Measurements from ENCODE around the gene PLCG1. TPM values are rescaled to one million over a fixed set of nuclear protein-coding genes. Genes with fewer than 3 reads are reported as not detected.

Gene PLCG1
- polyA plus RNA-seq (2013, experiment 1 of 2) = 158 TPM
- 125 TPM for polyA plus RNA-seq (2013, experiment 2 of 2)

DNA sequence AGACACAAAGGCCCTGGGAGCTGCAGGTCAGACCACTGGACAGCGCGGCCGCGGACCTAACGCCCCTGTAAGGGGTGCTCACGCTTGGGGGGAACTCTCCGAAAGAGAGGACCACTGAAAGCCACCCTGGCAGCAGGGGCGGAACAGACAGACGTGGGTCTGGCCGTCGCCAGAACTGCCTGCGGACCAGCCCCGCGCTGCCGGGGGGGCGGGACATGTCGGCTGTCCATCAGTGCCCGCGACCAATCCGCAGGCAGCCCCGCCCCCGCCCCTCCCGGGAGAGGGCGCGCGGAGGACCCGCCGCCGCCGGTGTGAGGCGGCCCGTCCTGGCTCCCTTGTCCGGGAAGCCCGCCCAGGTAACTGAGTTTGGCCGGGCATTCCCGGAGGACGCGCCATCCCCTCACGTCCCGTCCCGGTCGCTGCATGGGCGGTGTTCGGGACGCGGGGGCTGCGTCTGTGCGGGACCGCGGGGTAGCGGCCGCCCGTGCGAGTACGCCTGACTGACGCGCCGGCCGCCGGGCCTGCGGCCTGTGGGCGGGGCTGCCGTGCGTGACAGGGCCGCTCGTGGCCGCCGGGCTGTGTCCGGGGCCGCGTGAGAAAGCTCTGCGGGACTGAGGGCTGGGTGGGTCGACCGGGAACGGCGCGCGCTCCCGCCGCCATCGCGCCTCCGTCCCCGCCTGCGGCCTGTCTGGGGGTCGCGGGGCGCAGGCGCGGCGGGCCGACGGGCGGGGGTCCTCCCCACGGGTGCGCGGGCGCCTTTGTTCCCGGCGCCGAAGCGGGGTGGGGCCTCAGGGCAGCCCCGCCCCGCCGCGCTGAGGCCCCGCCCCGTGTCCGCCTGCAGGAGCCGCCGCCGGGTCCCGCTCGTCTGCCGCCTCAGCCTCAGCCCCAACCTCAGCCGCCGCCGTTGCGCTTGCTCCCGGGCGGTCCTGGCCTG, at the start of gene PLCG1:
TSS of gene PLCG1 (plus strand) at position 864 of the 934 bp plus-strand sequence. CDS start 99 bp downstream, outside the sequence.
- peak within 1 kb of the TSS; percentile 96 for H3K27ac ChIP-seq (ENCODE audit: low read depth, low read length, severe bottlenecking)
- peak within 1 kb of the TSS; percentile 81 for H3K4me3 ChIP-seq (ENCODE audit: extremely low read depth, insufficient read depth, low read length, poor library complexity, severe bottlenecking)
- H3K36me3 ChIP-seq (ENCODE audit: control insufficient read depth, insufficient read depth, low read length) = peaks cover 23% of the 10 kb centered on the region
- H3K9me3 ChIP-seq (ENCODE audit: control insufficient read depth, low read length) = no peaks in the 10 kb centered on the region
- H3K4me1 ChIP-seq (ENCODE audit: control insufficient read depth, insufficient read depth, low read length, poor library complexity, severe bottlenecking) = peaks cover 39% of the 10 kb centered on the region
- WGBS, 2 experiments (ENCODE audit: insufficient coverage in 2 of 2) = 0% methylated on average over 86 to 113 of the region's 121 CpGs

DNA sequence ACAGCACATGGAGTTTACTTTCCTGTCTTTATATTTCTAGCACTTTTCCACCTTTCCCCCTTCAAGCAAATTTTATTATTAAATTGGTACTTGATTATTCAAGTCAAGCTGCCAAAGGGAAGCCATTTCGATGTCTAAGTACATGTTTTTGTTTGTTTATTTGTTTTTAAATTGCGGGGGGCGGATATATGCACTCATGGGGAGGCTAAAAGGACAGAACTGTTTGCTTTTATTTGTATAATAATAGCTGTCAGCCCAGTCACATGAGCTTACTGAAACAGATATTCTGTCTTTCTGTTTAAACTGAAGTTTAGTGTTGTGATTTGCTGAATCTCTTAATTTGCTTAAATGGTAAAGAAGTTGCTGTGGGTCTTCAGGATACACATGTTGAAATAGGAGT, 49.6 kb upstream of the PLCG1 start:
- no peaks in the 10 kb centered on the region for H3K4me1 ChIP-seq (ENCODE audit: control insufficient read depth, insufficient read depth, low read length, poor library complexity, severe bottlenecking)
- peaks cover 79% of the 10 kb centered on the region for H3K36me3 ChIP-seq (ENCODE audit: control insufficient read depth, insufficient read depth, low read length)
- no peaks in the 10 kb centered on the region for H3K9me3 ChIP-seq (ENCODE audit: control insufficient read depth, low read length)
- WGBS, 2 experiments (ENCODE audit: insufficient coverage in 2 of 2) = 93 to 100% methylated on average over 2 of the region's 3 CpGs
- H3K4me3 ChIP-seq (ENCODE audit: extremely low read depth, insufficient read depth, low read length, poor library complexity, severe bottlenecking) = no peak overlapping the region
- H3K27ac ChIP-seq (ENCODE audit: low read depth, low read length, severe bottlenecking) = no peak overlapping the region

DNA sequence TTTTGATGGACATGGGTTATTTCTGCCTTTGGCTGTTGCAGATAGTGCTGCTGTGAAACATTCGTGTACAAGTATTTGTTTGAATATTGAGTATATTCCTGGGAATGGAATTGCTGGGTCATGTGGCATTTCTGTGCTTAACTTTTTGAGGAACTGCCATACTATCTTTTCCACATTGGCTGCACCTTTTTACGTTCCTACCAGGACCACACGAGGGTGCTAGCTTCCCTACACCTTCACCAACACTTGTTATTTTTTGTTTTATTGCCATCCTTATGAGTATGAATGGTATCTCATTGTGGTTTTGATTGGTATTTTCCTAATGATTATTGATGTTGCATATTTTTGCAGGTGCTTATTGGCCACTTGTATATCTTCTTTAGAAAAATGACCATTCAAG, 47.8 kb upstream of the PLCG1 start:
- Histone ChIP-seq H3K36me3 (ENCODE audit: control insufficient read depth, insufficient read depth, low read length) (peaks cover 79% of the 10 kb centered on the region), H3K4me3 (ENCODE audit: extremely low read depth, insufficient read depth, low read length, poor library complexity, severe bottlenecking) (no peak overlapping the region), H3K9me3 (ENCODE audit: control insufficient read depth, low read length) (no peaks in the 10 kb centered on the region), H3K27ac (ENCODE audit: low read depth, low read length, severe bottlenecking) (no peak overlapping the region), H3K4me1 (ENCODE audit: control insufficient read depth, insufficient read depth, low read length, poor library complexity, severe bottlenecking) (no peaks in the 10 kb centered on the region)
- 100% methylated on average over 1 of the region's 3 CpGs; no CpG with 5 or more reads in 1 of the 2 experiments for WGBS, 2 experiments (ENCODE audit: insufficient coverage in 2 of 2)

DNA sequence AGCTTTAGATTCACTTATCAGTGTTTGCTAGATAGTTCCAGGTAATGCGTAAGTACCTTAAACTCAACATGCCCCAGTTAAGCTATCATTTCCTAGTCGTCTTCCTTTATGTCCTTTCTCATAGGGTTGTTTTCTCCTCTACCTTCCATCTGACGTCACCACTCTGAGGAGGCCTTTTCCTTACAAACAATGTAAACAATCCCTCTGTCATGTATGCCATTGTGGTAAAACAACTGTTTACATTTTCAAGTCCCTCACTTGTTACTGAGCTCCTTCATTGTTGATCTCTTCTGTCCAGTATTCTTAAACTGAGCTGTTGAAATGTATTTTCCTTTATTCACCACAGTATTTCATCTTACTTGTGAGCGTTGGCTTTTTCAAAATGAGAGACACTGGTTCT, 45.4 kb upstream of the PLCG1 start:
- 95 to 100% methylated on average over 3 of the region's 4 CpGs for WGBS, 2 experiments (ENCODE audit: insufficient coverage in 2 of 2)
- peaks cover 74% of the 10 kb centered on the region for H3K36me3 ChIP-seq (ENCODE audit: control insufficient read depth, insufficient read depth, low read length)
- no peaks in the 10 kb centered on the region for H3K4me1 ChIP-seq (ENCODE audit: control insufficient read depth, insufficient read depth, low read length, poor library complexity, severe bottlenecking)
- H3K9me3 ChIP-seq (ENCODE audit: control insufficient read depth, low read length) = no peaks in the 10 kb centered on the region
- H3K4me3 ChIP-seq (ENCODE audit: extremely low read depth, insufficient read depth, low read length, poor library complexity, severe bottlenecking) = no peak overlapping the region
- peak overlapping the region; percentile 43 for H3K27ac ChIP-seq (ENCODE audit: low read depth, low read length, severe bottlenecking)

DNA sequence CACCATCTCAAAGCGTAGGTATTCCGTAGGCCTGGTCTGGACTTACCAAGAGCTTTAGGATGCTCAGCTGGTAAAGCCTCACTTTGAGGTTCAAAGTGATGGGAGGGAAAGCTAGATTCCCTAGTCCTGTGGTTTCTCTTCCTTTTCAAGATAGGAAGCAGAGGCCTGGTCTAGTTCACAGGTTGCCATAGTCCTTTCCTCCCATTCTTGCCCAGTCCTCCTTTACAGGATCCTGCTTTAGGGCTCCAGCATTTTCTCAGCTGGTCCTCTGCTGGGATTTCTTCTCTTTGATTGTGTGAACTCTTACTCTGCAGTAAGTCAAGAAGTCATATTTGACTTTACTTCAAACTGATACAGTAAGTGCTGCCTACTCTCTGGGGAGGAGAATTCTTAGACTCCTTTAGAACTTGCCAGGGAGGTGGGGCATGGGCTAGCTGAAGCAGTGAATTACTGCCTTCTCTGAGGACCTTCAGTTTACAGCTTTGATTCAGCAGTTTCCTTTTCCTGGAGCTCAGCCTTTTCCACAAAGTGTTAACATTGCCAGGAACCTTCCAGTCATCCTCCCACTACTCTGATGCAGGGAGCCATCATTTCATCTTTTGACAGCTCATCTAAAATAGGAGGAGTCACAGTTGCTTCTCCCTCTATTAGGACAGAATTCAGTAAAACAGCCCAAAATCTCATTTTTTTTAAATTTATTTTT, 42.8 kb upstream of the PLCG1 start:
- 100% methylated on average over 2 of the region's 2 CpGs for WGBS, 2 experiments (ENCODE audit: insufficient coverage in 2 of 2)
- no peaks in the 10 kb centered on the region for H3K9me3 ChIP-seq (ENCODE audit: control insufficient read depth, low read length)
- no peak overlapping the region for H3K4me3 ChIP-seq (ENCODE audit: extremely low read depth, insufficient read depth, low read length, poor library complexity, severe bottlenecking)
- H3K36me3 ChIP-seq (ENCODE audit: control insufficient read depth, insufficient read depth, low read length) = peaks cover 76% of the 10 kb centered on the region
- H3K4me1 ChIP-seq (ENCODE audit: control insufficient read depth, insufficient read depth, low read length, poor library complexity, severe bottlenecking) = no peaks in the 10 kb centered on the region
- H3K27ac ChIP-seq (ENCODE audit: low read depth, low read length, severe bottlenecking) = peak overlapping the region; percentile 24

DNA sequence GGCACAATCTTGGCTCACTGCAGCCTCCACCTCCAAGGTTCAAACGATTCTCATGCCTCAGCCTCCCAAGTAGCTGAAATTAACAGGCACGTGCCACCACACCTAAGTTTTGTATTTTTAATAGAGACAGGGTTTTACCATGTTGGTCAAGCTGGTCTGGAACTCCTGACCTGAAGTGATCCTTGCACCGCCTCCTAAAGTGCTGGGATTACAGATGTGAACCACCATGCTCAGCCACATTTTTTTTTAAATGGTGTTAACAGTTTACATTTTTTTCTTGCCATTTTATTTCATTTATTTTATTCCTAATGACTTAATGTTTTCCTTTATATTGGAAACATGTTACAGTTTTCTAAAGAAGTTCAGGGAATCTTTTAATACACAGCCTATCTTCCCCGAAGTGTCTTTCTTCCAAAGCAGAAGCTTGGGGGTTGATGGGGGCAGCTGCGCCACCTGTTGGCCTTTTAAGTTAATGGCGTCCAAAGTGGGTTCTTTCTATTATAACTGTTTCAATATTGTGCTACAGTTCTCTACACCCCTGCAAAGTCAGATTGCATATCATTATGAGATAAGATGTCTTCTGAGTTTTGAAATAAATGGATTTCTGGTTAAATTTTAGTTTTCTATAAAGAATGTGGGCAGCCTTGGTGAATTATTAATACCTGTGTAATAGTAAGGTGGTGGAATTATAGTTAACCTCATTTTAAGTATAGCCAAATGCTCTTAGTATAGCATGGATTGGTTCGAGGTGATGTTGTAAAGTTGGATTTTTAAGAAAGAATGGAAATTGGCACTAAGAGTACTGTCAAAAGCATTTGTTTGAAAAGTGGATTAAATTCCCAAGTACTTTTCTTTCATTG, 42.0 kb upstream of the PLCG1 start:
- Histone ChIP-seq H3K9me3 (ENCODE audit: control insufficient read depth, low read length) (no peaks in the 10 kb centered on the region), H3K4me1 (ENCODE audit: control insufficient read depth, insufficient read depth, low read length, poor library complexity, severe bottlenecking) (no peaks in the 10 kb centered on the region), H3K27ac (ENCODE audit: low read depth, low read length, severe bottlenecking) (no peak overlapping the region), H3K4me3 (ENCODE audit: extremely low read depth, insufficient read depth, low read length, poor library complexity, severe bottlenecking) (no peak overlapping the region), H3K36me3 (ENCODE audit: control insufficient read depth, insufficient read depth, low read length) (peaks cover 81% of the 10 kb centered on the region)
- 65 to 93% methylated on average over 3 of the region's 7 CpGs for WGBS, 2 experiments (ENCODE audit: insufficient coverage in 2 of 2)

DNA sequence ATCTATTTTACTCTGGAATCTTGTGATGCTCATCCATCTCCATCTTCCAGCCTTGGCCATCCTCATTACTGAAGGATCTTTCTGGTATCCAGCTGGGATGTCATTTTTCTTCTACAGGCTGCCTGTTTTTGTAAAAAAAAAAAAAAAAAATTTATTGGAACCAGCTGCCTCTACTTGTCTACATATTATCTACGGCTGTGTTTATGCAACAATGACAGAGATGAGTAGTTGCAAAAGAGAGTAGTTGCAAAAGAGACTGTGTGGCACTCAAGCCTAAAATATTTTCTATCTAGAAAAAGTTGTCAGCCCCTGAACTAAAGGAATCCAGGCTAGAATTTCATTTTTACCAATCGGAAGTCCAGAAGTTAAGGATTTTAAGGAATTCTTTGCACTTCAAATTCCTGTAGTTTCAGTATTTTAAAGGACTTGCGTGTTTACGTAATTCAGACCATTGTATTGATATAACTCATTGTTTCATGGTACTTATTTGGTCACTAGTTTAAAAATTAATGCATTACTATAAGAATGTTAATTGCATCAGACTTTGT, 38.6 kb upstream of the PLCG1 start:
- H3K4me3 ChIP-seq (ENCODE audit: extremely low read depth, insufficient read depth, low read length, poor library complexity, severe bottlenecking) = no peak overlapping the region

DNA sequence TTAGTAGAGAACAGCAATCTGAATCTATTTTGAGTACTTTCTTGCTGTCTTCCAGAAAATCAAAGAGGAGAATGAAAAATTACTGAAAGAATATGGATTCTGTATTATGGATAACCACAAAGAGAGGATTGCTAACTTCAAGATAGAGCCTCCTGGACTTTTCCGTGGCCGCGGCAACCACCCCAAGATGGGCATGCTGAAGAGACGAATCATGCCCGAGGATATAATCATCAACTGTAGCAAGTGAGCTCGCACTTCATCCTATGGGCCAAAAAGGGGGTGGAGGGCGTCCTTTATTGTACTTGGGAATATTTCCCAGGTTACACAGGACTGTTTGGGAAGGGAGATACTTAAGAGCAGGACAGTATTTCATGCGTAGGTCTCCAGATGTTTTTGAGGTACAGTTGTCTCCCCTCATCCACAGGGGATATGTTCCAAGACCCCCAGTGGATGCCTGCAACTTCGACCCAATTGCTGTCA, 37.3 kb upstream of the PLCG1 start:
- 99 to 100% methylated on average over 8 of the region's 9 CpGs for WGBS, 2 experiments (ENCODE audit: insufficient coverage in 2 of 2)

More for the DNA sequence above, 38.6 kb upstream of the PLCG1 start:
- Histone ChIP-seq H3K4me1 (ENCODE audit: control insufficient read depth, insufficient read depth, low read length, poor library complexity, severe bottlenecking) (no peaks in the 10 kb centered on the region), H3K27ac (ENCODE audit: low read depth, low read length, severe bottlenecking) (no peak overlapping the region), H3K36me3 (ENCODE audit: control insufficient read depth, insufficient read depth, low read length) (peaks cover 88% of the 10 kb centered on the region), H3K9me3 (ENCODE audit: control insufficient read depth, low read length) (no peaks in the 10 kb centered on the region)
- WGBS, 2 experiments (ENCODE audit: insufficient coverage in 2 of 2) = 100% methylated on average over 1 of the region's 4 CpGs; no CpG with 5 or more reads in 1 of the 2 experiments

DNA sequence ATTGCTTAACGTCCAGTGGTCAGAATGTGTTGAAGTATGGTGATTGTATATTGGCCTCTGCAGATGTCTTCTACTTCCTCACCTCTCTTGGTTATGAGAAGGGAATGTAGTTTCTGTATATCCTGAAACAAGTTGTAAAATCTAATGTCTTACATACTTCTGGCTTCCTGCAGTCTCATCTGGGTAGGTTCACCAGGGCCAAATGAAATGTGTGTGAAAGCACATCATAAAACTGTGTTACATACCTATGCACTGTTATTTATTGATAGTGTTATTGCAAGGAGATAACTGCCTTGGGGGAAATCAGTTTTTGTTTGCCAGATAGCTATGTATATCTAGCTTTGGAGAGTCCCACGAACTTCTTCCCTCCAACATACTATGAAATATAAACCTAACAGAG, 35.7 kb upstream of the PLCG1 start:
- Histone ChIP-seq H3K4me3 (ENCODE audit: extremely low read depth, insufficient read depth, low read length, poor library complexity, severe bottlenecking) (no peak overlapping the region), H3K4me1 (ENCODE audit: control insufficient read depth, insufficient read depth, low read length, poor library complexity, severe bottlenecking) (no peaks in the 10 kb centered on the region), H3K36me3 (ENCODE audit: control insufficient read depth, insufficient read depth, low read length) (peaks cover 79% of the 10 kb centered on the region), H3K27ac (ENCODE audit: low read depth, low read length, severe bottlenecking) (no peak overlapping the region), H3K9me3 (ENCODE audit: control insufficient read depth, low read length) (no peaks in the 10 kb centered on the region)
- WGBS, 2 experiments (ENCODE audit: insufficient coverage in 2 of 2) = 100% methylated on average over 1 of the region's 2 CpGs; no CpG with 5 or more reads in 1 of the 2 experiments

More for the DNA sequence above, 37.3 kb upstream of the PLCG1 start:
- Histone ChIP-seq H3K4me1 (ENCODE audit: control insufficient read depth, insufficient read depth, low read length, poor library complexity, severe bottlenecking) (no peaks in the 10 kb centered on the region), H3K36me3 (ENCODE audit: control insufficient read depth, insufficient read depth, low read length) (peaks cover 87% of the 10 kb centered on the region), H3K9me3 (ENCODE audit: control insufficient read depth, low read length) (no peaks in the 10 kb centered on the region), H3K4me3 (ENCODE audit: extremely low read depth, insufficient read depth, low read length, poor library complexity, severe bottlenecking) (no peak overlapping the region), H3K27ac (ENCODE audit: low read depth, low read length, severe bottlenecking) (no peak overlapping the region)

DNA sequence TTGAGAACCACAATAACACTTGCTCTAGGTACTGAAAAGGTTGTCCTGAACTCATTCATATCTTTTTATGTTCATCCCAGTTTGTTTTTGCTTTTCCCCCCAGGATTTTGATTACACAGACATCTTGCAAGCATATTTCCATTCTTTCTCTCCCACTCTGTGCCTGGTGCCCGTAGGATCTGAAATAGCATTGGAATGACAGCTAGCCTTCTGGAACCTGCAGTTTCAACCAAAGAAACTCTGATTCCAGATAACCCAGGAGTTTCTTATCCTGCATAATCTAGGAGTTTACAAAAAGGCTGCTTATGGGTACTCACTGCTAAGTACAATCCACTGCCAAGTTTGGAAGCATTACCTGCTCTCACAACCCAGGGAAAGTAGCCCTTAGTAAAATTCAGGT, 28.8 kb upstream of the PLCG1 start:
- Histone ChIP-seq H3K4me3 (ENCODE audit: extremely low read depth, insufficient read depth, low read length, poor library complexity, severe bottlenecking) (no peak overlapping the region), H3K36me3 (ENCODE audit: control insufficient read depth, insufficient read depth, low read length) (peaks cover 71% of the 10 kb centered on the region)
- 92 to 100% methylated on average over 1 of the region's 1 CpG for WGBS, 2 experiments (ENCODE audit: insufficient coverage in 2 of 2)

More for the DNA sequence above, 28.8 kb upstream of the PLCG1 start:
- no peaks in the 10 kb centered on the region for H3K4me1 ChIP-seq (ENCODE audit: control insufficient read depth, insufficient read depth, low read length, poor library complexity, severe bottlenecking)
- no peaks in the 10 kb centered on the region for H3K9me3 ChIP-seq (ENCODE audit: control insufficient read depth, low read length)
- no peak overlapping the region for H3K27ac ChIP-seq (ENCODE audit: low read depth, low read length, severe bottlenecking)
